KMS-11 (cell line): ENCODE results near the gene PRPF19.

Source experiments
- H2AFZ ChIP-seq: fragments of 200-600 bp; sonication (generic); 2 replicates; pipeline ENCODE4 v1.6.1; 2016; ENCODE audit warnings: antibody characterized with exemption, mixed run types, low read depth
- H3K27ac ChIP-seq: fragments of 200-600 bp; sonication (generic); 2 replicates; pipeline ENCODE4 v1.6.1; 2016; ENCODE audit warnings: mild to moderate bottlenecking, mixed run types
- H3K27me3 ChIP-seq: fragments of 200-600 bp; sonication (generic); 2 replicates; pipeline ENCODE4 v1.6.1; 2017; ENCODE audit warnings: mild to moderate bottlenecking, low read depth, mixed run types, moderate library complexity; ENCODE audit not compliant: insufficient read depth
- H3K36me3 ChIP-seq: fragments of 200-600 bp; sonication (generic); 2 replicates; pipeline ENCODE4 v1.6.1; 2017; ENCODE audit warnings: mild to moderate bottlenecking, mixed run types; ENCODE audit not compliant: insufficient read depth
- H3K4me1 ChIP-seq: fragments of 200-600 bp; sonication (generic); 2 replicates; pipeline ENCODE4 v1.6.1; 2016; ENCODE audit warnings: mild to moderate bottlenecking, low read depth, mixed run types; ENCODE audit not compliant: poor library complexity, severe bottlenecking
- H3K4me2 ChIP-seq: fragments of 200-600 bp; sonication (generic); 2 replicates; pipeline ENCODE4 v1.7.0; 2016; ENCODE audit warnings: mild to moderate bottlenecking, mixed run types
- H3K4me3 ChIP-seq: fragments of 200-600 bp; sonication (generic); IDR thresholded peaks from 2 replicates; pipeline ENCODE4 v1.6.1; 2017; ENCODE audit warnings: low read depth, low read length, mixed read lengths; ENCODE audit not compliant: insufficient read depth
- H3K79me2 ChIP-seq: fragments of 200-600 bp; sonication (generic); 2 replicates; pipeline ENCODE4 v1.6.1; 2016; ENCODE audit warnings: low read depth, mixed run types; ENCODE audit not compliant: insufficient read depth
- H3K9ac ChIP-seq: fragments of 200-600 bp; sonication (generic); 2 replicates; pipeline ENCODE4 v1.6.1; 2016; ENCODE audit warnings: mild to moderate bottlenecking, mixed run types
- H4K20me1 ChIP-seq: fragments of 200-600 bp; sonication (generic); 2 replicates; pipeline ENCODE4 v1.6.1; 2016; ENCODE audit warnings: mild to moderate bottlenecking, mixed run types; ENCODE audit not compliant: insufficient read depth
- CTCF ChIP-seq: fragments of 200-600 bp; sonication (generic); conservative IDR thresholded peaks from 2 replicates; pipeline ENCODE4 v1.6.1; 2017; ENCODE audit warnings: low read depth, mild to moderate bottlenecking, antibody characterized with exemption, low read length, moderate library complexity, mixed read lengths

Gene PRPF19

GRCh38 chr11:60858731-60859464 lies 47.5 kb downstream of the PRPF19 start:
- H3K4me2 ChIP-seq, result no peak overlapping the region
- no peak overlapping the region for H3K4me3 ChIP-seq
- no peaks in the 10 kb centered on the region for H3K79me2 ChIP-seq
- H3K27me3 ChIP-seq, result no peaks in the 10 kb centered on the region
- H3K36me3 ChIP-seq, result no peaks in the 10 kb centered on the region
- no peaks in the 10 kb centered on the region for H3K4me1 ChIP-seq
- no peak overlapping the region for H2AFZ ChIP-seq
- H3K27ac ChIP-seq, result no peak overlapping the region
- TF ChIP-seq CTCF, result no peak
- H4K20me1 ChIP-seq, result no peaks in the 10 kb centered on the region
- no peak overlapping the region for H3K9ac ChIP-seq

GRCh38 chr11:60858236-60858635 lies 48.1 kb downstream of the PRPF19 start:
- Histone ChIP-seq H2AFZ (no peak overlapping the region), H3K79me2 (no peaks in the 10 kb centered on the region), H3K27me3 (no peaks in the 10 kb centered on the region), H3K4me1 (no peaks in the 10 kb centered on the region), H3K9ac (no peak overlapping the region), H3K27ac (no peak overlapping the region), H3K4me2 (no peak overlapping the region), H3K4me3 (no peak overlapping the region), H4K20me1 (no peaks in the 10 kb centered on the region), H3K36me3 (no peaks in the 10 kb centered on the region)
- no peak for TF ChIP-seq CTCF

DNA sequence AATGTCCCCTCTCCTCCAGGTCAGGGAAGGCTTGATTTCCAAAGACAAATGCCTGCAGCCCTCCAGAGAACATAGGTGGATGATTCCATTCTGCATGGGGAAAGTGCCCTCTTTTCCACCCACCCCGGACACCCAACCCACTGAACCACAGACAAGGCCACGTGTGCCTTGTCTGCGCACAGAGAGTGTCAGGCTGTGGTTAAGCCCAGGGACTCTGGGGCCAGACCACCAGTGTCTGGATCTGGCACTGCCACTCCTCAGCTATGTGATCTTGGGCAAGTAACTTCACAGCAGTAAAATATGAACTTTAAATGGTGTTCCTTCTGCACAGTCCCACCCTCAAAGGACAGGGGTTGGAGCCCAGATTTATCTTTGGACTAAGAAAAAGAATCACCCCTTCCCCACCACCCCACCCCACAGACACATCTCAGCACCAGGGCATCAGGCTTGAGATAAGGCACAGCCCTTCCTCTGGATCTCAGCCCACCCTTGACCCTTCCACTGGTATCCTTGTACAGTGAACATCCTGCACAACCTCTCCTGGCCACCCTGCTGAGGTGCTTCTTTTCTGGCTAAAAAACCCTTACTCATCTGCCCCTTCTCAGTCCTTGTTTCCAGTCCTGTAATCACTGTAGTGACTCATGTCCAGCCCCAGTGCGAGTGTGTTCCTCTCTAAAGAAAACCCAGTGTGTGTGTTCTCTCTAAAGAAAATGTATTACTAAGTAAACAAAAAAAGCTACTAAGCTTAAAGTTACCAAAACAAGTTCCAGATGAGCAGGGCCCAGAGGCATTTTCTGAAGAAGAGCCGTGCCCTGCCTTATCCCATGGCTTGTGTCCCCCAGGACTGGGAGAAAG lies 48.8 kb downstream of the PRPF19 start:
- no peak overlapping the region for H3K4me3 ChIP-seq
- H3K27me3 ChIP-seq, result no peaks in the 10 kb centered on the region
- no peak overlapping the region for H3K27ac ChIP-seq
- H4K20me1 ChIP-seq, result no peaks in the 10 kb centered on the region
- H3K36me3 ChIP-seq, result no peaks in the 10 kb centered on the region
- TF ChIP-seq CTCF, result no peak
- no peaks in the 10 kb centered on the region for H3K4me1 ChIP-seq
- no peak overlapping the region for H3K9ac ChIP-seq
- H2AFZ ChIP-seq, result no peak overlapping the region
- H3K4me2 ChIP-seq, result no peak overlapping the region
- no peaks in the 10 kb centered on the region for H3K79me2 ChIP-seq

- peaks cover 3% of the 10 kb centered on the region; the same call in 1 of the 2 replicates for H3K36me3 ChIP-seq
- H3K27ac ChIP-seq, result no peak within 1 kb of the TSS
- H3K9ac ChIP-seq, result no peak within 1 kb of the TSS
- H4K20me1 ChIP-seq, result no peaks in the 10 kb centered on the region
- no peak within 1 kb of the TSS for H2AFZ ChIP-seq
- H3K4me2 ChIP-seq, result no peak within 1 kb of the TSS
- TF ChIP-seq CTCF, result no peak
- H3K27me3 ChIP-seq, result no peaks in the 10 kb centered on the region
- no peak within 1 kb of the TSS for H3K4me3 ChIP-seq
- H3K79me2 ChIP-seq, result no peaks in the 10 kb centered on the region
- H3K4me1 ChIP-seq, result no peaks in the 10 kb centered on the region
These were observed 50.4 kb downstream of the PRPF19 start, which contains the start of gene PTGDR2 for GRCh38 chr11:60855726-60856633. Gene PTGDR2, minus strand, starts transcription at chr11:60855950. Its CDS starts 2,228 bp downstream, at chr11:60853722.
